Uterus (tissue), 4 donors: ENCODE data around the gene TUBA3C. TPM values are rescaled to one million over a fixed set of nuclear protein-coding genes. Genes with fewer than 3 reads are reported as not detected.
"Not testable (repeated sequence)": the region's sequence is repeated elsewhere in the genome, so short reads cannot be mapped to it uniquely, and the experiment has no call there.

Experiments
- DNase-seq, 2 donors: peaks; one replicate each; pipeline ENCODE4 v3.0.0-alpha.2; 2019 to 2020
- H3K27ac ChIP-seq, 2 donors: fragments of 200-600 bp; sonication (generic); 1 replicate in 1 of 2; 2 replicates in 1 of 2; pipeline ENCODE4 v1.5.1; 2016 to 2018
- H3K27me3 ChIP-seq, 2 donors: fragments of 200-600 bp; sonication (generic); one replicate each; pipeline ENCODE4 v1.5.1; 2018 to 2019; ENCODE audit warnings: control low read depth in 1 of 2
- H3K36me3 ChIP-seq, 2 donors: fragments of 200-600 bp; sonication (generic); one replicate each; pipeline ENCODE4 v1.5.1; 2019; ENCODE audit warnings: control low read depth in 1 of 2
- H3K4me1 ChIP-seq, 2 donors: fragments of 200-600 bp; sonication (generic); one replicate each; pipeline ENCODE4 v1.5.1; 2018 to 2019; ENCODE audit warnings: control low read depth in 1 of 2
- H3K4me3 ChIP-seq, 2 donors: fragments of 200-600 bp; sonication (generic); 1 replicate in 1 of 2; 2 replicates in 1 of 2; pipeline ENCODE4 v1.5.1; 2018 to 2019; ENCODE audit warnings: mild to moderate bottlenecking in 1 of 2
- H3K9me3 ChIP-seq, 2 donors: fragments of 200-600 bp; sonication (generic); one replicate each; pipeline ENCODE4 v1.5.1; 2019; ENCODE audit warnings: control low read depth in 1 of 2
- CTCF ChIP-seq, 4 experiments: fragments of 200-600 bp in 2 of 4; fragments of 450-650 bp in 2 of 4; sonication (generic) in 2 of 4; IDR thresholded peaks; one replicate each; pipeline ENCODE4 v1.5.1; 2016 to 2019; ENCODE audit warnings: antibody characterized with exemption in 4 of 4, mild to moderate bottlenecking in 2 of 4, moderate library complexity in 1 of 4
- POLR2A ChIP-seq, 2 donors: fragments of 450-650 bp; IDR thresholded peaks; one replicate each; pipeline ENCODE4 v1.6.1; 2016; ENCODE audit warnings: antibody characterized with exemption in 2 of 2, mild to moderate bottlenecking in 1 of 2, moderate library complexity in 1 of 2
- intact Hi-C: fragments of 100-400 bp; cut with DNase I; formaldehyde crosslinking; loops from one replicate; pipeline ENCODE4 v1.15.1; 2023; ENCODE audit warnings: low total_unique reads
- total RNA-seq, 4 donors: library from RNA; depleted of rRNA in 3 of 4; stranded (reverse); fragments of >200 nt in 3 of 4; gene quantifications; one replicate each; pipeline versions ENCODE4 v1.1.0 to v1.2.4, GENCODE V29; 2014 to 2023
- donor health status: DM: yes; HTN: yes; CAD: no.

The TUBA3C gene
- total RNA-seq, 4 donors from 2014 or later = not detected

- Histone ChIP-seq H3K36me3 (no peaks in the 10 kb centered on the region), H3K4me3 (no peak overlapping the region), H3K9me3 (no peaks in the 10 kb centered on the region), H3K4me1 (no peaks in the 10 kb centered on the region), H3K27me3 (no peaks in the 10 kb centered on the region), H3K27ac (no peak overlapping the region)
- intact Hi-C loops = no loop called here
- DNase-seq = no peak
- no peak for TF ChIP-seq POLR2A (IDR thresholded peaks at IDR 0.05)
- no peak for TF ChIP-seq CTCF (IDR thresholded peaks at IDR 0.05)
Observed at GRCh38 chr13:19179916-19180315, 1.7 kb downstream of the TUBA3C start.

- no peak overlapping the region for H3K4me3 ChIP-seq
- intact Hi-C loops = no loop called here
- no peaks in the 10 kb centered on the region for H3K4me1 ChIP-seq
- DNase-seq = no peak
- H3K36me3 ChIP-seq = no peaks in the 10 kb centered on the region
- TF ChIP-seq POLR2A (IDR thresholded peaks at IDR 0.05) = no peak
- TF ChIP-seq CTCF (IDR thresholded peaks at IDR 0.05) = no peak
- H3K9me3 ChIP-seq = no peaks in the 10 kb centered on the region
- H3K27ac ChIP-seq = no peak overlapping the region
- H3K27me3 ChIP-seq = no peaks in the 10 kb centered on the region
Observed at GRCh38 chr13:19178901-19179593, 2.6 kb downstream of the TUBA3C start.

GRCh38 chr13:19176981-19177776 lies 4.4 kb downstream of the TUBA3C start:
- H3K27ac ChIP-seq, H3K4me3 ChIP-seq, H3K4me1 ChIP-seq, H3K27me3 ChIP-seq, H3K9me3 ChIP-seq, H3K36me3 ChIP-seq, intact Hi-C loops, DNase-seq: not testable (repeated sequence)

- DNase-seq = no peak
- Histone ChIP-seq H3K36me3 (no peaks in the 10 kb centered on the region), H3K27ac (no peak overlapping the region), H3K4me1 (no peaks in the 10 kb centered on the region), H3K9me3 (no peaks in the 10 kb centered on the region), H3K4me3 (no peak overlapping the region), H3K27me3 (no peaks in the 10 kb centered on the region)
- no peak for TF ChIP-seq CTCF (IDR thresholded peaks at IDR 0.05)
- no peak for TF ChIP-seq POLR2A (IDR thresholded peaks at IDR 0.05)
- intact Hi-C loops = no loop called here
Observed at GRCh38 chr13:19173752-19174151, 7.9 kb downstream of the TUBA3C start.

GRCh38 chr13:19172647-19173030 lies 9.0 kb downstream of the TUBA3C start:
- intact Hi-C loops = no loop called here
- no peaks in the 10 kb centered on the region for H3K36me3 ChIP-seq
- TF ChIP-seq CTCF (IDR thresholded peaks at IDR 0.05) (no peak), POLR2A (IDR thresholded peaks at IDR 0.05) (no peak)
- no peak for DNase-seq
- H3K4me3 ChIP-seq = no peak overlapping the region
- H3K4me1 ChIP-seq = no peaks in the 10 kb centered on the region
- H3K27me3 ChIP-seq = no peaks in the 10 kb centered on the region
- H3K9me3 ChIP-seq = no peaks in the 10 kb centered on the region
- no peak overlapping the region for H3K27ac ChIP-seq
